H9 (cell line): ENCODE measurements around the gene ZNF714. TPM values are rescaled to one million over a fixed set of nuclear protein-coding genes. Genes with fewer than 3 reads are reported as not detected.

Experiments used
- DNase-seq: peaks from one replicate; pipeline ENCODE4 v3.0.0-alpha.2; 2017
- H2AFZ ChIP-seq: one replicate; pipeline ENCODE4 v1.6.1; 2013; ENCODE audit warnings: mild to moderate bottlenecking, low read length, control low read depth, moderate library complexity
- H2AK5ac ChIP-seq: 2 replicates; pipeline ENCODE4 v1.6.1; 2013; ENCODE audit warnings: low read length, control low read depth, mixed read lengths; ENCODE audit not compliant: insufficient read length
- H2BK120ac ChIP-seq: one replicate; pipeline ENCODE4 v1.6.1; 2013; ENCODE audit warnings: low read depth, mild to moderate bottlenecking, low read length, control low read depth, inconsistent platforms; ENCODE audit not compliant: poor library complexity, severe bottlenecking
- H2BK12ac ChIP-seq: 2 replicates; pipeline ENCODE4 v1.6.1; 2013; ENCODE audit warnings: low read length, control low read depth, mixed read lengths, low read depth; ENCODE audit not compliant: insufficient read length
- H2BK15ac ChIP-seq: 2 replicates; pipeline ENCODE4 v1.6.1; 2013; ENCODE audit warnings: low read depth, low read length, control low read depth
- H2BK20ac ChIP-seq: one replicate; pipeline ENCODE4 v1.6.1; 2013; ENCODE audit warnings: low read depth, mild to moderate bottlenecking, low read length, control low read depth, inconsistent platforms; ENCODE audit not compliant: poor library complexity, severe bottlenecking
- H2BK5ac ChIP-seq: 2 replicates; pipeline ENCODE4 v1.6.1; 2013; ENCODE audit warnings: low read length, control low read depth, mixed read lengths; ENCODE audit not compliant: insufficient read length
- H3K14ac ChIP-seq: 2 replicates; pipeline ENCODE4 v1.6.1; 2013; ENCODE audit warnings: low read length, control low read depth; ENCODE audit not compliant: insufficient read depth
- H3K18ac ChIP-seq: 2 replicates; pipeline ENCODE4 v1.6.1; 2013; ENCODE audit warnings: low read depth, mild to moderate bottlenecking, mixed read lengths, low read length, control low read depth; ENCODE audit not compliant: insufficient read length
- H3K23ac ChIP-seq: 2 replicates; pipeline ENCODE4 v1.6.1; 2013; ENCODE audit warnings: low read length, control low read depth, mixed read lengths, low read depth; ENCODE audit not compliant: insufficient read length
- H3K23me2 ChIP-seq: 2 replicates; pipeline ENCODE4 v1.6.1; 2013; ENCODE audit warnings: low read depth, mild to moderate bottlenecking, mixed read lengths, low read length, control low read depth; ENCODE audit not compliant: insufficient read length, poor library complexity, severe bottlenecking
- H3K27ac ChIP-seq: 2 replicates; pipeline ENCODE4 v1.5.1; 2013; ENCODE audit warnings: low read length, control low read depth, mixed read lengths, low read depth; ENCODE audit not compliant: insufficient read length
- H3K27me3 ChIP-seq: 2 replicates; pipeline ENCODE4 v1.6.1; 2013; ENCODE audit warnings: low read length, control low read depth, inconsistent platforms; ENCODE audit not compliant: insufficient read depth
- H3K4ac ChIP-seq: 2 replicates; pipeline ENCODE4 v1.6.1; 2013; ENCODE audit warnings: low read depth, mild to moderate bottlenecking, control low read depth, inconsistent platforms, low read length, moderate library complexity
- H3K4me1 ChIP-seq: 2 replicates; pipeline ENCODE4 v1.6.1; 2013; ENCODE audit warnings: low read length, control low read depth, inconsistent platforms; ENCODE audit not compliant: insufficient read depth
- H3K4me2 ChIP-seq: 2 replicates; pipeline ENCODE4 v1.6.1; 2013; ENCODE audit warnings: low read length, control low read depth, mixed read lengths; ENCODE audit not compliant: insufficient read length, insufficient read depth
- H3K56ac ChIP-seq: 2 replicates; pipeline ENCODE4 v1.6.1; 2013; ENCODE audit warnings: low read depth, mild to moderate bottlenecking, mixed read lengths, low read length, control low read depth; ENCODE audit not compliant: insufficient read length
- H3K79me1 ChIP-seq: 2 replicates; pipeline ENCODE4 v1.6.1; 2013; ENCODE audit warnings: low read depth, mild to moderate bottlenecking, moderate library complexity, low read length, control low read depth, inconsistent platforms; ENCODE audit not compliant: insufficient read depth, poor library complexity, severe bottlenecking
- H3K79me2 ChIP-seq: 2 replicates; pipeline ENCODE4 v1.6.1; 2013; ENCODE audit warnings: low read length, control low read depth, inconsistent platforms; ENCODE audit not compliant: insufficient read depth
- H3K9ac ChIP-seq: 2 replicates; pipeline ENCODE4 v1.6.1; 2013; ENCODE audit warnings: low read length, control low read depth, mixed read lengths; ENCODE audit not compliant: insufficient read length; ENCODE audit errors: extremely low read depth
- H3K9me3 ChIP-seq: one replicate; pipeline ENCODE4 v1.6.1; 2013; ENCODE audit warnings: low read depth, low read length, inconsistent platforms; ENCODE audit not compliant: control insufficient read depth
- H3T11ph ChIP-seq: one replicate; pipeline ENCODE4 v1.6.1; 2013; ENCODE audit warnings: mild to moderate bottlenecking, low read length, control low read depth, inconsistent platforms
- H4K20me1 ChIP-seq: one replicate; pipeline ENCODE4 v1.6.1; 2013; ENCODE audit not compliant: control insufficient read depth, insufficient read length, insufficient read depth
- H4K5ac ChIP-seq: 2 replicates; pipeline ENCODE4 v1.6.1; 2013; ENCODE audit warnings: low read depth, mild to moderate bottlenecking, mixed read lengths, low read length, control low read depth; ENCODE audit not compliant: insufficient read length
- H4K8ac ChIP-seq: replicated peaks from 2 replicates; pipeline ENCODE4 v1.6.1; 2013; ENCODE audit warnings: low read length, control low read depth, mixed read lengths, low read depth; ENCODE audit not compliant: insufficient read length
- H4K91ac ChIP-seq: 2 replicates; pipeline ENCODE4 v1.6.1; 2013; ENCODE audit warnings: low read depth, mild to moderate bottlenecking, moderate library complexity, mixed read lengths, low read length, control low read depth; ENCODE audit not compliant: insufficient read length
- H3K27ac Mint-ChIP-seq, 3 experiments: 2 replicates in 2 of 3; 3 replicates in 1 of 3; pipeline ENCODE4 v1.8.0; 2020 to 2021; ENCODE audit warnings: mixed read lengths in 3 of 3, mild to moderate bottlenecking in 1 of 3, moderate library complexity in 1 of 3
- H3K27me3 Mint-ChIP-seq: 2 replicates; pipeline ENCODE4 v1.8.0; 2021; ENCODE audit warnings: low read depth, mild to moderate bottlenecking, moderate library complexity, mixed read lengths
- H3K36me3 Mint-ChIP-seq, 3 experiments: 2 replicates in 2 of 3; 3 replicates in 1 of 3; pipeline ENCODE4 v1.8.0; 2020 to 2021; ENCODE audit warnings: low read depth in 3 of 3, mixed read lengths in 3 of 3; ENCODE audit not compliant: insufficient read depth in 1 of 3
- H3K4me1 Mint-ChIP-seq, 2 experiments: 2 replicates each; pipeline ENCODE4 v1.8.0; 2020; ENCODE audit warnings: mixed read lengths in 2 of 2
- H3K4me3 Mint-ChIP-seq, 2 experiments: 2 replicates in 1 of 2; 3 replicates in 1 of 2; pipeline ENCODE4 v1.8.0; 2020 to 2021; ENCODE audit warnings: mild to moderate bottlenecking in 2 of 2, mixed read lengths in 2 of 2, moderate library complexity in 1 of 2
- H3K9me3 Mint-ChIP-seq, 2 experiments: 2 replicates in 1 of 2; 3 replicates in 1 of 2; pipeline ENCODE4 v1.8.0; 2020; ENCODE audit warnings: mild to moderate bottlenecking in 2 of 2, mixed read lengths in 2 of 2, moderate library complexity in 1 of 2
- WGBS: extraction: QIAGEN DNeasy Blood & Tissue Kit; methylation state at CpG from one replicate; pipeline ENCODE4 v1.1.7; 2013; ENCODE audit warnings: missing lambda C conversion rate, low lambda C conversion rate, mixed read lengths; ENCODE audit not compliant: insufficient read length; ENCODE audit errors: extremely low coverage; 5-methylcytosine and 5-hydroxymethylcytosine counted together
- total RNA-seq: library from RNA; stranded (reverse); gene quantifications from 2 replicates; pipeline ENCODE4 v1.2.1, GENCODE V29; 2021
- TF ChIP-seq, protein P1 (sequence below): fragments of 200-600 bp; sonication (generic); conservative IDR thresholded peaks from 3 replicates; pipeline ENCODE4 v1.8.0; 2021; ENCODE audit warnings: antibody characterized with exemption, mild to moderate bottlenecking

ZNF714 gene
- total RNA-seq, 1 experiment from 2014 or later = 53.9 TPM

DNA sequence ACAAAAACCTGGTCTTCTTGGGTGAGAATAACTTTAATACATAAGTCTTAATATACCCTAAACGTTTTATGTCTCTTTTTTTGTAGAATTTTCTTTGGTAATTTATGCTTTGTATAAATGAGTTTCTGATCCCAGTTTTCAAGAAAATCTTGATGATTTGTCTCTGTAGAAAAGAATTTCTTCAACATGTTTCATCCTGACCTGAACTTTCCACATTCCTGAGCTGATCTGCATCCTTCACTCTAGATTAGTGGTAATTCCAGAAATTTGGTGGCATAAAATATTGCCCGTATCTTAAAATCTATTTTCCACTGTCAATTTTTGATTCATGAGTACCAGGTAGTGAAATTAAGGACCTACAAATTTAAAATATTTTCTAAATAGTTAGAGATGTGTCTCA is 16.3 kb downstream of the ZNF714 start:
- H3K4me3 Mint-ChIP-seq = no peak overlapping the region
- Histone ChIP-seq H3K27me3 (no peaks in the 10 kb centered on the region), H3K4ac (no peak overlapping the region), H4K91ac (no peak overlapping the region), H3K18ac (no peak overlapping the region), H3K56ac (no peak overlapping the region), H2BK20ac (no peak overlapping the region), H4K8ac (no peak overlapping the region), H2AFZ (no peak overlapping the region), H3K9me3 (no peaks in the 10 kb centered on the region), H3T11ph (no peak overlapping the region), H4K20me1 (no peaks in the 10 kb centered on the region), H3K14ac (no peak overlapping the region), H3K27ac (no peak overlapping the region), H2AK5ac (no peak overlapping the region), H4K5ac (no peak overlapping the region), H3K79me2 (peaks cover 3% of the 10 kb centered on the region; the same call in 1 of the 2 replicates), H3K23me2 (no peaks in the 10 kb centered on the region), H2BK15ac (no peak overlapping the region), H2BK12ac (no peak overlapping the region), H2BK120ac (no peak overlapping the region), H3K23ac (no peak overlapping the region), H2BK5ac (no peak overlapping the region), H3K79me1 (no peaks in the 10 kb centered on the region), H3K4me1 (no peaks in the 10 kb centered on the region), H3K4me2 (no peak overlapping the region), H3K9ac (no peak overlapping the region)
- H3K36me3 Mint-ChIP-seq = peaks cover 37 to 65% (median 62%) of the 10 kb centered on the region in 3 experiments
- peaks cover 9 to 13% of the 10 kb centered on the region in 2 experiments for H3K4me1 Mint-ChIP-seq
- no peak overlapping the region; a peak in 1 of 7 replicates for H3K27ac Mint-ChIP-seq
- no peaks in the 10 kb centered on the region for H3K9me3 Mint-ChIP-seq
- TF ChIP-seq, protein P1, sequence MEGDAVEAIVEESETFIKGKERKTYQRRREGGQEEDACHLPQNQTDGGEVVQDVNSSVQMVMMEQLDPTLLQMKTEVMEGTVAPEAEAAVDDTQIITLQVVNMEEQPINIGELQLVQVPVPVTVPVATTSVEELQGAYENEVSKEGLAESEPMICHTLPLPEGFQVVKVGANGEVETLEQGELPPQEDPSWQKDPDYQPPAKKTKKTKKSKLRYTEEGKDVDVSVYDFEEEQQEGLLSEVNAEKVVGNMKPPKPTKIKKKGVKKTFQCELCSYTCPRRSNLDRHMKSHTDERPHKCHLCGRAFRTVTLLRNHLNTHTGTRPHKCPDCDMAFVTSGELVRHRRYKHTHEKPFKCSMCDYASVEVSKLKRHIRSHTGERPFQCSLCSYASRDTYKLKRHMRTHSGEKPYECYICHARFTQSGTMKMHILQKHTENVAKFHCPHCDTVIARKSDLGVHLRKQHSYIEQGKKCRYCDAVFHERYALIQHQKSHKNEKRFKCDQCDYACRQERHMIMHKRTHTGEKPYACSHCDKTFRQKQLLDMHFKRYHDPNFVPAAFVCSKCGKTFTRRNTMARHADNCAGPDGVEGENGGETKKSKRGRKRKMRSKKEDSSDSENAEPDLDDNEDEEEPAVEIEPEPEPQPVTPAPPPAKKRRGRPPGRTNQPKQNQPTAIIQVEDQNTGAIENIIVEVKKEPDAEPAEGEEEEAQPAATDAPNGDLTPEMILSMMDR = no peak
- WGBS = no CpG with 5 or more reads among the region's 2 CpGs
- no peak for DNase-seq
- no peaks in the 10 kb centered on the region for H3K27me3 Mint-ChIP-seq
